Brain microvascular endothelial cell (primary cell): Measurements from ENCODE around the gene BOD1.
"Not testable (repeated sequence)": the region's sequence is repeated elsewhere in the genome, so short reads cannot be mapped to it uniquely, and the experiment has no call there.

Experiments used
- DNase-seq: peaks from one replicate; pipeline ENCODE4 v3.0.0-alpha.2; 2020
- H3K27ac ChIP-seq: fragments of 250-450 bp; sonication (Bioruptor Pico); 2 replicates; pipeline ENCODE4 v1.5.1; 2020; ENCODE audit warnings: mild to moderate bottlenecking, moderate library complexity
- H3K27me3 ChIP-seq: fragments of 250-450 bp; sonication (Bioruptor Pico); replicated peaks from 2 replicates; pipeline ENCODE4 v1.5.1; 2020; ENCODE audit warnings: mild to moderate bottlenecking
- H3K36me3 ChIP-seq: fragments of 250-450 bp; sonication (Bioruptor Pico); replicated peaks from 2 replicates; pipeline ENCODE4 v1.5.1; 2020; ENCODE audit warnings: mild to moderate bottlenecking
- H3K4me3 ChIP-seq: 2 replicates; pipeline ENCODE4 v1.5.1; 2011; ENCODE audit warnings: low read depth, mild to moderate bottlenecking, control low read depth, low read length, moderate library complexity
- in situ Hi-C: cut with HindIII; loops from 2 replicates; pipeline ENCODE4 v1.10.0; 2017; ENCODE audit warnings: low sequenced_read_pairs, low pct_ligation_motif_present
- TF ChIP-seq, protein P1 (sequence below): IDR thresholded peaks from 2 replicates; pipeline ENCODE4 v1.5.1; 2011; ENCODE audit warnings: low read depth, mild to moderate bottlenecking, moderate library complexity, low read length, control low read depth, inconsistent platforms; ENCODE audit errors: missing control alignments

Gene BOD1

GRCh38 chr5:173590436-173591055 is 25.9 kb downstream of the BOD1 start:
- H3K36me3 ChIP-seq, result no peaks in the 10 kb centered on the region
- H3K27ac ChIP-seq, result no peak overlapping the region
- DNase-seq, result no peak
- H3K4me3 ChIP-seq, result no peak overlapping the region
- in situ Hi-C loops, result no loop called here
- H3K27me3 ChIP-seq, result no peaks in the 10 kb centered on the region
- TF ChIP-seq, protein P1, sequence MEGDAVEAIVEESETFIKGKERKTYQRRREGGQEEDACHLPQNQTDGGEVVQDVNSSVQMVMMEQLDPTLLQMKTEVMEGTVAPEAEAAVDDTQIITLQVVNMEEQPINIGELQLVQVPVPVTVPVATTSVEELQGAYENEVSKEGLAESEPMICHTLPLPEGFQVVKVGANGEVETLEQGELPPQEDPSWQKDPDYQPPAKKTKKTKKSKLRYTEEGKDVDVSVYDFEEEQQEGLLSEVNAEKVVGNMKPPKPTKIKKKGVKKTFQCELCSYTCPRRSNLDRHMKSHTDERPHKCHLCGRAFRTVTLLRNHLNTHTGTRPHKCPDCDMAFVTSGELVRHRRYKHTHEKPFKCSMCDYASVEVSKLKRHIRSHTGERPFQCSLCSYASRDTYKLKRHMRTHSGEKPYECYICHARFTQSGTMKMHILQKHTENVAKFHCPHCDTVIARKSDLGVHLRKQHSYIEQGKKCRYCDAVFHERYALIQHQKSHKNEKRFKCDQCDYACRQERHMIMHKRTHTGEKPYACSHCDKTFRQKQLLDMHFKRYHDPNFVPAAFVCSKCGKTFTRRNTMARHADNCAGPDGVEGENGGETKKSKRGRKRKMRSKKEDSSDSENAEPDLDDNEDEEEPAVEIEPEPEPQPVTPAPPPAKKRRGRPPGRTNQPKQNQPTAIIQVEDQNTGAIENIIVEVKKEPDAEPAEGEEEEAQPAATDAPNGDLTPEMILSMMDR, result no peak

DNA sequence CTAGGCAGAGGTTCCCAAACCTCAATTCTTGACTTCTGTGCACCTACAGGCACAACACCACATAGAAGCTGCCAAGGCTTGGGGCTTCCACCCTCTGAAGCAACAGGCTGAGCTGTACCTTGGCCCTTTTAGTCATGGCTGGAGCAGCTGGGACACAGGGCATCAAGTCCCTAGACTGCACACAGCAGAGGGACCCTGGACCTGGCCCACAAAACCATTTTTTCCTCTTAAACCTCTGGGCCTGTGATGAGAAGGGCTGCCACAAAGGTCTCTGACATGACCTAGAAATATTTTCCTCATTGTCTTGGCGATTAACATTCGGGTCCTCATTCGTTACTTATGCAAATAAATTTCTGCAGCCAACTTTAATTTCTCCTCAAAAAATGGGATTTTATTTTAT is 30.3 kb downstream of the BOD1 start:
- H3K4me3 ChIP-seq, in situ Hi-C loops, DNase-seq, H3K27ac ChIP-seq, H3K36me3 ChIP-seq, H3K27me3 ChIP-seq: not testable (repeated sequence)

GRCh38 chr5:173583346-173583745 is 33.1 kb downstream of the BOD1 start:
- Histone ChIP-seq H3K4me3 (no peak overlapping the region), H3K36me3 (no peaks in the 10 kb centered on the region), H3K27me3 (no peaks in the 10 kb centered on the region), H3K27ac (no peak overlapping the region)
- TF ChIP-seq, protein P1, result no peak
- no peak for DNase-seq
- in situ Hi-C loops, result no loop called here

GRCh38 chr5:173582216-173583111 is 34.0 kb downstream of the BOD1 start:
- no peaks in the 10 kb centered on the region for H3K36me3 ChIP-seq
- H3K27ac ChIP-seq, result no peak overlapping the region
- TF ChIP-seq, protein P1, result no peak
- in situ Hi-C loops, result no loop called here
- H3K27me3 ChIP-seq, result no peaks in the 10 kb centered on the region
- DNase-seq, result no peak
- H3K4me3 ChIP-seq, result no peak overlapping the region

DNA sequence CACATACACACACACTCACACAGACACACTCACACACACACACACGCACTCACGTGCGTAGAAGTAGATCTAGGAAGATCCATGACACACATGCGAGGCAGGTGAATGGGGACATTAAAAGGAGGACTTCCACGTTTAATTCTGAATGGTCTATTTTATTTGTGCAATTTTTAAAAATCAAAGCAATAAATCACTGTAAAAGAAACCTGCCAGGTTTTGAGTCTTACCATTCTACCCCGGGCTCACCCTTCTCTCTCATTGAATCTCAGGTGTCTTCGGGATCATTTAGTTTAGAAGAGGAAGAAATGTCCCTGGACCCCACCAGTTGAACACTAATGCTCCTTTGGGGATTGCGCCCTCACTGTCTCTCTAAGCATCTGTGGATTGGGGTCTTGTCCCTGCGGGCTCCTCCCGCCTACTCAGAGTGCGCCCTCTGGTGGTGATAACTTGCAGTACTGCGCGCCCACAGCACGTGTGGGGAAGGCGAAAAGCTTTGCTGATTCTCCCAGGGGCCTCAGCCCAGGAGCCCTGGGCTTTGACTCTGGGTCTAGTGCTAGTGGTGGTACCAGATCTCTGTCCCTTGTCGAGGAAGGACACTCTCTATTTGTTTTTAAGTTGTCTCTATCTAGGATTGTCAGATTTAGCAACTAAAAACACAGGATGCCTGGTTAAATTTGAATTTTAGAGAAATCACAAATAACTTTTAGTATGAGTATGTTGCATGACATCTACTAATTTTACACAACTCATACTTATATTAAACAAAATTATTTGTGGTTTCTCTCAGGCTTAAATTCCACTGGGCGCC is 34.8 kb downstream of the BOD1 start:
- no peaks in the 10 kb centered on the region for H3K36me3 ChIP-seq
- no peak for DNase-seq
- no peak overlapping the region for H3K27ac ChIP-seq
- TF ChIP-seq, protein P1, result peak; percentile 88
- H3K4me3 ChIP-seq, result no peak overlapping the region
- in situ Hi-C loops, result no loop called here
- H3K27me3 ChIP-seq, result no peaks in the 10 kb centered on the region
